HL-60/S4 treated with retinoic acid at 250 ng/mL for 4 days and 3 days (cell line): ENCODE data around the gene RPL36A.

Experiments used
- in situ Hi-C: fragments of 300-500 bp; cut with MboI; formaldehyde crosslinking; loops from 2 replicates; pipeline ENCODE4 v1.7.0; 2022; ENCODE audit warnings: low sequenced_read_pairs

RPL36A gene

GRCh38 chrX:101430457-101431078 lies 39.8 kb downstream of the RPL36A start:
- in situ Hi-C loops, result no loop called here

GRCh38 chrX:101442085-101442484 lies 51.3 kb downstream of the RPL36A start:
- in situ Hi-C loops, result no loop called here
